NCI-H510A (cell line): ENCODE measurements around the gene TSPEAR.
"Not testable (repeated sequence)": the region's sequence is repeated elsewhere in the genome, so short reads cannot be mapped to it uniquely, and the experiment has no call there.

ENCODE experiments used
- DNase-seq: peaks from one replicate; lab custom pipeline; 2025; lab: John Stamatoyannopoulos, UW

Gene TSPEAR

DNA sequence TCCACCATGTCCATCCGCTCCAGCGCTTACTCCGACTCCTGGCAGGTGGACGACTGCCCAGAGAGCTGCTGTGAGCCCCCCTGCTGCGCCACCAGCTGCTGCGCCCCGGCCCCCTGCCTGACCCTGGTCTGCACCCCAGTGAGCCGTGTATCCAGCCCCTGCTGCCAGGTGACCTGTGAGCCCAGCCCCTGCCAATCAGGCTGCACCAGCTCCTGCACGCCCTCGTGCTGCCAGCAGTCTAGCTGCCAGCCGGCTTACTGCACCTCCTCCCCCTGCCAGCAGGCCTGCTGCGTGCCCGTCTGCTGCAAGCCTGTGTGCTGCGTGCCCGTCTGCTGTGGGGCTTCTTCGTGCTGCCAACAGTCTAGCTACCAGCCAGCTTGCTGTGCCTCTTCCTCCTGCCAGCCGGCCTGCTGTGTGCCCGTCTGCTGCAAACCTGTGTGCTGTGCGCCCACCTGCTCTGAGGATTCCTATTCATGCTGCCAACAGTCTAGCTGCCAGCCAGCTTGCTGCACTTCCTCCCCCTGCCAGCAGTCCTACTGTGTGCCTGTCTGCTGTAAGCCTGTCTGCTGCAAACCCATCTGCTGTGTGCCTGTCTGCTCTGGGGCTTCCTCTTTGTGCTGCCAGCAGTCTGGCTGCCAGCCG, 84.1 kb downstream of the TSPEAR start:
- DNase-seq, result not testable (repeated sequence)

DNA sequence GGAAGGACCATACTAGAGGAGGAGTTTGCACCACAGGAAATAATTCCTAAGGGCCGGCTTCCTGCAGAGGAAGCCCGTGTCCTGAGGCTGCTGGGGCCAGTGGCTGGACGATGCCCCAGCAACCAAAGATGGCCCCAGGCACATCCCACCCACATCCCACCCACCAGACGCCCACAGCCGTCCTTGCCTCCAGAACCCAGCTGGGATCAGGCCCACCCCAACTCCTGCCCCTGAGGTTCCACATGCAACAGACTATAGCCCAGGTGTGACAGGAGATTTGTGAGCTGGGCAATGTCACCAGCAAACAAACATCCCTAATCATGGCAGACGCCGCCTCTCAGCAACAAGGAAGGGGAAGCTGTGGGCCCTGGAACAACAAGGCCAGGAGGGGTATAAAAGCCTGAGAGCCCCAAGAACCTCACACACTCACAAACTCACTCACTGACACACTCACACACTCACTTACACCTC, 84.7 kb downstream of the TSPEAR start, which contains the start of gene KRTAP10-9:
TSS of gene KRTAP10-9 (plus strand) at position 421 of the 471 bp plus-strand sequence. CDS start 79 bp downstream, outside the sequence.
- DNase-seq, result no peak

GRCh38 chr21:44626262-44626661, 85.1 kb downstream of the TSPEAR start:
- no peak for DNase-seq

GRCh38 chr21:44625756-44626155, 85.6 kb downstream of the TSPEAR start:
- DNase-seq, result no peak

- DNase-seq, result no peak
Observed at GRCh38 chr21:44623575-44623974, 87.8 kb downstream of the TSPEAR start.

DNA sequence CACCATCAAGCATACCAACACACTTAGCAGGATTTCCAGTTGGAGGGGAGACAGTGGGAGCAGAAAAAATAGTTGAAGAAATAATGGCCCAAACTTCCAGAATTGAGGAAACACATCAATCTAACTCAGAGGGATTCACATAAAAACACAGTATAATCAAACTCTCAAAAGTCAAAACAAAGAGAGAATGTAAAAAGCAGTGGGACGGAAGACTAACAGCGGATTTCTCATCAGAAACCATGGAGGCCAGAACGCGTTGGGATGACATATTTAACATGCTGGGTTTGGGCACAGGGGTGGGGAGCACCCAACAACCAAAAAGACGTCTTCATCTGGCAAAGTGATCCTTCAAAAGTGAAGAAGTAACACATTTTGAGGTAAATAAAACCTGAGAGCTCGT, 91.5 kb downstream of the TSPEAR start:
- DNase-seq, result no peak

- no peak for DNase-seq
Observed at GRCh38 chr21:44618909-44619308, 92.5 kb downstream of the TSPEAR start.

GRCh38 chr21:44618504-44618903, 92.9 kb downstream of the TSPEAR start:
- DNase-seq, result no peak

GRCh38 chr21:44617071-44617501, 94.3 kb downstream of the TSPEAR start:
- DNase-seq, result no peak

- no peak for DNase-seq
Observed at GRCh38 chr21:44616591-44616926, 94.8 kb downstream of the TSPEAR start.

GRCh38 chr21:44615911-44616590, 95.3 kb downstream of the TSPEAR start:
- DNase-seq, result no peak

- DNase-seq, result no peak
Observed at GRCh38 chr21:44615466-44615865, 95.9 kb downstream of the TSPEAR start.

GRCh38 chr21:44614961-44615391, 96.4 kb downstream of the TSPEAR start:
- no peak for DNase-seq

- DNase-seq, result no peak
Observed at GRCh38 chr21:44614161-44614631, 97.2 kb downstream of the TSPEAR start.

GRCh38 chr21:44613386-44614155, 97.8 kb downstream of the TSPEAR start:
- no peak for DNase-seq

- no peak for DNase-seq
Observed at GRCh38 chr21:44612669-44613229, 98.6 kb downstream of the TSPEAR start.

GRCh38 chr21:44612029-44612486, 99.3 kb downstream of the TSPEAR start, which contains the start of gene KRTAP10-8:
Gene KRTAP10-8, plus strand, starts transcription at chr21:44612079. Its CDS starts 22 bp downstream, at chr21:44612101.
- no peak for DNase-seq

DNA sequence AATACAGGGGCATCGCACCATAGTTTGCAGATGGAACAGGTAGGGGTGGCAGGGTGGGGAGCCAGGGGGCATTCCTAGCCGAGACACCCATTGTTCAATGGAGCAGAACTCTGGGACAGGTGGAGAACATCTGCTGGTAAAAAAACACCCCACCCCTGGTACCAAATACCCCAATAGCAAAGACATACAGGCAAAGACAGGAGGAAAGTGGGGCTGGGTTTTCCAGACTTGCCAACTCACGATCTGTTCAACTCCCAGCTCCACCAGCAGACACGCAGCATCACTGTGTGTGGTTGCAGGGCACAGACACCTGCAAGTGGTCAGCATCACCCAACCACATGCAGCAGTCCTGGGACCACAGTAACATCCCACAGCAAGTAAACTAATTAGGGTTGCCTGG, 99.8 kb downstream of the TSPEAR start:
- DNase-seq, result no peak

DNA sequence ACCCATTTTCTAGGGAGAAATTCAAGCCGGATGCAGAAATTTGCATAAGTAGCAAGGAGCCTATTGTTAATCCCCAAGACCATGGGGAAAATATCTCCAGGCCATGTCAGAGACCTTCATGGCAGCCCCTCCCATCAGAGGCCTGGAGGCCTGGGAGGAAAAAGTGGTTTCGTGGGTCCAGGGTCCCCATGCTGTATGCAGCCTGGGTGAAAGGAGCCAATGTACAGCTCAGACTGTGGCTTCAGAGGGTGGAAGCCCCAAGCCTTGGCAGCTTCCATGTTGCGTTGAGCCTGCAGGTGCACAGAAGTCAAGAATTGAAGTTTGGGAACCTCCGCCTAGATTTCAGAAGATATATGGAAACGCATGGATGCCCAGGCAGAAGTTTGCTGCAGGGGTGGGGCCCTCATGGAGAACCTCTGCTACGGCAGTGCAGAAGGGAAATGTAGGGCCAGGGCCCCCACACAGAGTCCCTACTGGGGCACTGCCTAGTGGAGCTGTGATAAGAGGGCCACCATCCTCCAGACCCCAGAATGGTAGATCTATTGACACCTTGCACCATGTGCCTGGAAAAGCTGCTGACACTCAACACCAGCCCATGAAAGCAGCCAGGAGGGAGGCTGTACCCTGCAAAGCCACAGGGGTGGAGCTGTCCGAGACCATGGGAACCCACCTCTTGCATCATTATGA, 101.1 kb downstream of the TSPEAR start:
- DNase-seq, result not testable (repeated sequence)

GRCh38 chr21:44609193-44609592, 102.2 kb downstream of the TSPEAR start:
- no peak for DNase-seq

GRCh38 chr21:44606495-44606894, 104.9 kb downstream of the TSPEAR start:
- DNase-seq, result no peak
